Activated gamma-delta T cell (primary cell): ENCODE data around the gene CLDN14.
"Not testable (repeated sequence)": the region's sequence is repeated elsewhere in the genome, so short reads cannot be mapped to it uniquely, and the experiment has no call there.

ENCODE experiments used
- DNase-seq: peaks from one replicate; lab custom pipeline; 2025; lab: John Stamatoyannopoulos, UW

The CLDN14 gene

GRCh38 chr21:36501589-36501892 lies 21.6 kb upstream of the CLDN14 start:
- no peak for DNase-seq

GRCh38 chr21:36499578-36500471 lies 19.9 kb upstream of the CLDN14 start:
- DNase-seq, result no peak

GRCh38 chr21:36494557-36494956 lies 14.6 kb upstream of the CLDN14 start:
- DNase-seq, result no peak

- DNase-seq, result no peak
These were observed 11.4 kb upstream of the CLDN14 start for GRCh38 chr21:36491209-36491910.

GRCh38 chr21:36489776-36490165 lies 9.8 kb upstream of the CLDN14 start:
- DNase-seq, result no peak

GRCh38 chr21:36489103-36489775 lies 9.3 kb upstream of the CLDN14 start:
- no peak for DNase-seq

GRCh38 chr21:36487641-36488307 lies 7.9 kb upstream of the CLDN14 start:
- no peak for DNase-seq

- no peak for DNase-seq
These were observed 6.3 kb upstream of the CLDN14 start for GRCh38 chr21:36486246-36486645.

- DNase-seq, result no peak
These were observed 5.6 kb upstream of the CLDN14 start for GRCh38 chr21:36485476-36485875.

- no peak for DNase-seq
These were observed 3.2 kb upstream of the CLDN14 start for GRCh38 chr21:36483095-36483494.

- no peak for DNase-seq
These were observed 2.8 kb upstream of the CLDN14 start for GRCh38 chr21:36482673-36483072.

- DNase-seq, result no peak
These were observed 2.3 kb upstream of the CLDN14 start for GRCh38 chr21:36482181-36482580.

- DNase-seq, result no peak
These were observed 1.7 kb upstream of the CLDN14 start for GRCh38 chr21:36481639-36482038.

- no peak for DNase-seq
These were observed 696 bp upstream of the CLDN14 start for GRCh38 chr21:36480618-36481017.

- no peak for DNase-seq
These were observed 981 bp downstream of the CLDN14 start for GRCh38 chr21:36478941-36479340.

- DNase-seq, result no peak
These were observed 1.7 kb downstream of the CLDN14 start for GRCh38 chr21:36478207-36478701.

- DNase-seq, result no peak
These were observed 2.4 kb downstream of the CLDN14 start for GRCh38 chr21:36477559-36477958.

GRCh38 chr21:36477001-36477400 lies 2.9 kb downstream of the CLDN14 start:
- no peak for DNase-seq

- DNase-seq, result not testable (repeated sequence)
These were observed 3.4 kb downstream of the CLDN14 start for GRCh38 chr21:36476541-36476940.

GRCh38 chr21:36474591-36474990 lies 5.3 kb downstream of the CLDN14 start:
- no peak for DNase-seq

GRCh38 chr21:36473203-36473602 lies 6.7 kb downstream of the CLDN14 start:
- DNase-seq, result no peak

GRCh38 chr21:36472377-36472776 lies 7.5 kb downstream of the CLDN14 start:
- DNase-seq, result no peak
